HepG2 (cell line): Measurements from ENCODE around the gene CCDC57. TPM values are rescaled to one million over a fixed set of nuclear protein-coding genes. Genes with fewer than 3 reads are reported as not detected.

Source experiments
- KAT7 ChIP-seq: IDR thresholded peaks from 2 replicates; pipeline ENCODE4 v1.6.1; 2018; ENCODE audit warnings: borderline replicate concordance, missing compliant biosample characterization
- KDM3A ChIP-seq: IDR thresholded peaks from 2 replicates; pipeline ENCODE4 v1.6.1; 2018; ENCODE audit warnings: low read depth, missing compliant biosample characterization
- KDM5A ChIP-seq: fragments of 200-600 bp; sonication (generic); IDR thresholded peaks from 2 replicates; pipeline ENCODE4 v1.7.0; 2018; ENCODE audit warnings: antibody characterized with exemption, mild to moderate bottlenecking, low read length, borderline replicate concordance
- MAF1 ChIP-seq: sonication (generic); formaldehyde crosslinking; IDR thresholded peaks from 2 replicates; pipeline ENCODE4 v1.5.0; 2020; ENCODE audit warnings: missing genetic modification reagents, borderline replicate concordance
- MIER3 ChIP-seq: IDR thresholded peaks from 2 replicates; pipeline ENCODE4 v1.6.1; 2016; ENCODE audit warnings: missing compliant biosample characterization, borderline replicate concordance
- RARA ChIP-seq: IDR thresholded peaks from 2 replicates; pipeline ENCODE4 v1.6.1; 2016; ENCODE audit warnings: missing genetic modification reagents, missing compliant biosample characterization
- RFXANK ChIP-seq: IDR thresholded peaks from 2 replicates; pipeline ENCODE4 v1.6.1; 2016
- SPEN ChIP-seq: sonication (generic); formaldehyde crosslinking; IDR thresholded peaks from 2 replicates; pipeline ENCODE4 v1.5.1; 2020; ENCODE audit warnings: low read depth, mild to moderate bottlenecking, missing genetic modification reagents
- ZNF224 ChIP-seq: sonication (generic); formaldehyde crosslinking; IDR thresholded peaks from 2 replicates; pipeline ENCODE4 v1.5.0; 2020; ENCODE audit warnings: mild to moderate bottlenecking, missing genetic modification reagents
- ZNF331 ChIP-seq: sonication (generic); formaldehyde crosslinking; IDR thresholded peaks from 2 replicates; pipeline ENCODE4 v1.4.0; 2020; ENCODE audit warnings: missing genetic modification reagents
- ZNF354B ChIP-seq: sonication (generic); formaldehyde crosslinking; IDR thresholded peaks from 2 replicates; pipeline ENCODE4 v1.8.0; 2022; ENCODE audit warnings: mild to moderate bottlenecking, missing genetic modification reagents
- ZNF781 ChIP-seq: sonication (generic); formaldehyde crosslinking; IDR thresholded peaks from 2 replicates; pipeline ENCODE4 v1.5.1; 2020; ENCODE audit warnings: borderline replicate concordance, mild to moderate bottlenecking, missing genetic modification reagents; ENCODE audit errors: not compliant biosample characterization
- ZNF878 ChIP-seq: sonication (generic); formaldehyde crosslinking; IDR thresholded peaks from 2 replicates; pipeline ENCODE4 v1.8.1; 2023; ENCODE audit warnings: mild to moderate bottlenecking, missing genetic modification reagents, moderate library complexity
- polyA plus RNA-seq, 8 experiments: library from polyadenylated mRNA; depleted of rRNA in 3 of 8; stranded (reverse) in 7 of 8; unstranded in 1 of 8; fragments of >200 nt; fragmentation: Illumina TruSeq in 4 of 8; extraction: Trizol in 4 of 8; gene quantifications; 2 replicates each; pipeline versions ENCODE4 v1.2.1 to v1.2.3, GENCODE V29; 2011 to 2016; ENCODE audit warnings: low read depth in 4 of 8, missing spikeins in 1 of 8, mixed read lengths in 1 of 8; ENCODE audit not compliant: insufficient read depth in 1 of 8
- total RNA-seq, 5 experiments: library from RNA; depleted of rRNA; stranded (reverse); fragments of >200 nt; fragmentation: Illumina TruSeq; extraction: Trizol; gene quantifications; 2 replicates each; pipeline ENCODE4 v1.2.3, GENCODE V29; 2016; ENCODE audit warnings: low read depth in 1 of 5
- TF ChIP-seq, protein P1 (sequence below): sonication (generic); formaldehyde crosslinking; IDR thresholded peaks from 2 replicates; pipeline ENCODE4 v1.5.0; 2020; ENCODE audit warnings: mild to moderate bottlenecking, missing genetic modification reagents
- TF ChIP-seq, protein P2 (sequence below): sonication (generic); formaldehyde crosslinking; IDR thresholded peaks from 2 replicates; pipeline ENCODE4 v1.4.0; 2020; ENCODE audit warnings: missing genetic modification reagents
- TF ChIP-seq, protein P3 (sequence below): sonication (generic); formaldehyde crosslinking; IDR thresholded peaks from 2 replicates; pipeline ENCODE4 v1.4.0; 2020; ENCODE audit warnings: missing genetic modification reagents, low read depth, mild to moderate bottlenecking, borderline replicate concordance
- TF ChIP-seq, protein P4 (sequence below): sonication (generic); formaldehyde crosslinking; IDR thresholded peaks from 2 replicates; pipeline ENCODE4 v1.9.0; 2021; ENCODE audit warnings: missing genetic modification reagents, borderline replicate concordance
- TF ChIP-seq, protein P5 (sequence below): IDR thresholded peaks from 2 replicates; pipeline ENCODE4 v1.6.1; 2018; ENCODE audit warnings: missing genetic modification reagents

Gene CCDC57
- total and polyA plus RNA-seq, 2 of the 13 experiments (the other 11 are each of a cell fraction or from before 2014, with no cell fraction given), result 59.3 to 59.9 TPM

DNA sequence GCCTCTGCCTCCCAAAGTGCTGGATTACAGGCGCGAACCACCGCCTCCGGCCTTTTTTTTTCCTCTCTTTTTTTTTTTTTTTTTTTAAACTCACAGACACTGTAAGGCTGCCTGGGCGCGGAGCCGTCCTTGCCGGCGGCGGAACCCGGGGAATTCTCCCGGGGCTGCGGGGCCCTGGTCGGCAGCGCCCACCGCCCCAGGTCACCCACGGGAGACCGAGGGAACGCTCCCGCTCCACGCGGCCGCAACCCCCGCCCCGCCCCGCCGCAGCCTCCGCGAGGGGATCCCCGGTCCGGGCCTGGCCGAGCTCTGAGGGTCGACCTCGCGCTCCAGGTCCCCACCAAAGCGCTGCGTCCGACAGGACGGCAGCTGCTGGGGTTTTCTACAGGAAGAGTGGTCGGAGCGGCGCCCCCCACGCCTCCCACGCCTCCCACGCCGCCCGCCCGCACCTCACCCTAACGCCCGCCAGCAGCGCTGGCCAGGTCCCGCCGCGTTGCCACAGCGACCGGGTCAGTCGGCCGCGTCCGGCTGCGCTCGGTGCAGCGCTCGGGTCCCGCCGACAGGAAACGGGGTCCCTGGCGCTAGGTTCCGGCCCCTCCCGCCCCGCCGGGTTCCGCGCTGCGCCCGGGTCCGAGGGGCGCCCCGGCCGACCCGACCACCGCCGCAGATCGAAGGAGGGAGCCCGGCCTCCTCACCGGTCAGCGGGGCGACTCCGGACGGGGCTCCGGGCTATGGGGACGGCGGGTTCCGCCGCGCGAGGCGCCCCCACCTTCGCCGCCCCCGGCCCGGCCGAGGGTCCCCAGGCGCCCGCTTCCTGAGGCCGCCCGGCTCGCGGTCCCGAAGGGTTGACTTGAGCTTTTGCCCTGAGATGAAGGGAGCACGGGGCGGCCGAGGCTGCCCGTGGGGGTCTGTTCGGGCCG is at the start of gene CCDC57 (continued):
- peak; percentile 65; the same call in 1 of the 2 replicates for TF ChIP-seq MIER3 (CRISPR knock-in tag)
- TF ChIP-seq, protein P1, sequence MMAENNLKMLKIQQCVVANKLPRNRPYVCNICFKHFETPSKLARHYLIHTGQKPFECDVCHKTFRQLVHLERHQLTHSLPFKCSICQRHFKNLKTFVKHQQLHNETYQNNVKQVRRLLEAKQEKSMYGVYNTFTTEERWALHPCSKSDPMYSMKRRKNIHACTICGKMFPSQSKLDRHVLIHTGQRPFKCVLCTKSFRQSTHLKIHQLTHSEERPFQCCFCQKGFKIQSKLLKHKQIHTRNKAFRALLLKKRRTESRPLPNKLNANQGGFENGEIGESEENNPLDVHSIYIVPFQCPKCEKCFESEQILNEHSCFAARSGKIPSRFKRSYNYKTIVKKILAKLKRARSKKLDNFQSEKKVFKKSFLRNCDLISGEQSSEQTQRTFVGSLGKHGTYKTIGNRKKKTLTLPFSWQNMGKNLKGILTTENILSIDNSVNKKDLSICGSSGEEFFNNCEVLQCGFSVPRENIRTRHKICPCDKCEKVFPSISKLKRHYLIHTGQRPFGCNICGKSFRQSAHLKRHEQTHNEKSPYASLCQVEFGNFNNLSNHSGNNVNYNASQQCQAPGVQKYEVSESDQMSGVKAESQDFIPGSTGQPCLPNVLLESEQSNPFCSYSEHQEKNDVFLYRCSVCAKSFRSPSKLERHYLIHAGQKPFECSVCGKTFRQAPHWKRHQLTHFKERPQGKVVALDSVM (CRISPR knock-in tag), result peak; percentile 81; the same call in 1 of the 2 replicates
- TF ChIP-seq KAT7 (CRISPR knock-in tag), result no peak; the same call in 1 of the 2 replicates
- no peak for TF ChIP-seq ZNF781
- TF ChIP-seq, protein P2, sequence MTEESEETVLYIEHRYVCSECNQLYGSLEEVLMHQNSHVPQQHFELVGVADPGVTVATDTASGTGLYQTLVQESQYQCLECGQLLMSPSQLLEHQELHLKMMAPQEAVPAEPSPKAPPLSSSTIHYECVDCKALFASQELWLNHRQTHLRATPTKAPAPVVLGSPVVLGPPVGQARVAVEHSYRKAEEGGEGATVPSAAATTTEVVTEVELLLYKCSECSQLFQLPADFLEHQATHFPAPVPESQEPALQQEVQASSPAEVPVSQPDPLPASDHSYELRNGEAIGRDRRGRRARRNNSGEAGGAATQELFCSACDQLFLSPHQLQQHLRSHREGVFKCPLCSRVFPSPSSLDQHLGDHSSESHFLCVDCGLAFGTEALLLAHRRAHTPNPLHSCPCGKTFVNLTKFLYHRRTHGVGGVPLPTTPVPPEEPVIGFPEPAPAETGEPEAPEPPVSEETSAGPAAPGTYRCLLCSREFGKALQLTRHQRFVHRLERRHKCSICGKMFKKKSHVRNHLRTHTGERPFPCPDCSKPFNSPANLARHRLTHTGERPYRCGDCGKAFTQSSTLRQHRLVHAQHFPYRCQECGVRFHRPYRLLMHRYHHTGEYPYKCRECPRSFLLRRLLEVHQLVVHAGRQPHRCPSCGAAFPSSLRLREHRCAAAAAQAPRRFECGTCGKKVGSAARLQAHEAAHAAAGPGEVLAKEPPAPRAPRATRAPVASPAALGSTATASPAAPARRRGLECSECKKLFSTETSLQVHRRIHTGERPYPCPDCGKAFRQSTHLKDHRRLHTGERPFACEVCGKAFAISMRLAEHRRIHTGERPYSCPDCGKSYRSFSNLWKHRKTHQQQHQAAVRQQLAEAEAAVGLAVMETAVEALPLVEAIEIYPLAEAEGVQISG (CRISPR knock-in tag), result peak; percentile 93
- TF ChIP-seq ZNF354B (CRISPR knock-in tag), result no peak
- 0 out of 2 replicates have a peak, but pooled peaks have one; percentile 48 for TF ChIP-seq RFXANK (CRISPR knock-in tag)
- TF ChIP-seq ZNF878, result no peak
- TF ChIP-seq ZNF224, result 0 out of 2 replicates have a peak, but pooled peaks have one; percentile 57
- TF ChIP-seq MAF1, result no peak; the same call in 1 of the 2 replicates
- TF ChIP-seq SPEN (CRISPR knock-in tag), result peak; percentile 90
- TF ChIP-seq ZNF331 (CRISPR knock-in tag), result peak; percentile 78
- peak; percentile 93 for TF ChIP-seq KDM5A
- TF ChIP-seq, protein P3, sequence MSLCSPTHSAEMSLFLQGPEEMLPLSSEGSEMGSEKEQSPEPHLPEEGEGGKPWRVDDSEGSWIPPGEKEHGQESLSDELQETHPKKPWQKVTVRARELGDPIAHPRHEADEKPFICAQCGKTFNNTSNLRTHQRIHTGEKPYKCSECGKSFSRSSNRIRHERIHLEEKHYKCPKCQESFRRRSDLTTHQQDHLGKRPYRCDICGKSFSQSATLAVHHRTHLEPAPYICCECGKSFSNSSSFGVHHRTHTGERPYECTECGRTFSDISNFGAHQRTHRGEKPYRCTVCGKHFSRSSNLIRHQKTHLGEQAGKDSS, result peak; percentile 82; the same call in 1 of the 2 replicates
- TF ChIP-seq, protein P4, sequence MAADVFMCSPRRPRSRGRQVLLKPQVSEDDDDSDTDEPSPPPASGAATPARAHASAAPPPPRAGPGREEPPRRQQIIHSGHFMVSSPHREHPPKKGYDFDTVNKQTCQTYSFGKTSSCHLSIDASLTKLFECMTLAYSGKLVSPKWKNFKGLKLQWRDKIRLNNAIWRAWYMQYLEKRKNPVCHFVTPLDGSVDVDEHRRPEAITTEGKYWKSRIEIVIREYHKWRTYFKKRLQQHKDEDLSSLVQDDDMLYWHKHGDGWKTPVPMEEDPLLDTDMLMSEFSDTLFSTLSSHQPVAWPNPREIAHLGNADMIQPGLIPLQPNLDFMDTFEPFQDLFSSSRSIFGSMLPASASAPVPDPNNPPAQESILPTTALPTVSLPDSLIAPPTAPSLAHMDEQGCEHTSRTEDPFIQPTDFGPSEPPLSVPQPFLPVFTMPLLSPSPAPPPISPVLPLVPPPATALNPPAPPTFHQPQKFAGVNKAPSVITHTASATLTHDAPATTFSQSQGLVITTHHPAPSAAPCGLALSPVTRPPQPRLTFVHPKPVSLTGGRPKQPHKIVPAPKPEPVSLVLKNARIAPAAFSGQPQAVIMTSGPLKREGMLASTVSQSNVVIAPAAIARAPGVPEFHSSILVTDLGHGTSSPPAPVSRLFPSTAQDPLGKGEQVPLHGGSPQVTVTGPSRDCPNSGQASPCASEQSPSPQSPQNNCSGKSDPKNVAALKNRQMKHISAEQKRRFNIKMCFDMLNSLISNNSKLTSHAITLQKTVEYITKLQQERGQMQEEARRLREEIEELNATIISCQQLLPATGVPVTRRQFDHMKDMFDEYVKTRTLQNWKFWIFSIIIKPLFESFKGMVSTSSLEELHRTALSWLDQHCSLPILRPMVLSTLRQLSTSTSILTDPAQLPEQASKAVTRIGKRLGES (CRISPR knock-in tag), result no peak
- TF ChIP-seq KDM3A (CRISPR knock-in tag), result peak; percentile 47; the same call in 1 of the 2 replicates
- TF ChIP-seq RARA (CRISPR knock-in tag), result peak; percentile 73
- TF ChIP-seq, protein P5, sequence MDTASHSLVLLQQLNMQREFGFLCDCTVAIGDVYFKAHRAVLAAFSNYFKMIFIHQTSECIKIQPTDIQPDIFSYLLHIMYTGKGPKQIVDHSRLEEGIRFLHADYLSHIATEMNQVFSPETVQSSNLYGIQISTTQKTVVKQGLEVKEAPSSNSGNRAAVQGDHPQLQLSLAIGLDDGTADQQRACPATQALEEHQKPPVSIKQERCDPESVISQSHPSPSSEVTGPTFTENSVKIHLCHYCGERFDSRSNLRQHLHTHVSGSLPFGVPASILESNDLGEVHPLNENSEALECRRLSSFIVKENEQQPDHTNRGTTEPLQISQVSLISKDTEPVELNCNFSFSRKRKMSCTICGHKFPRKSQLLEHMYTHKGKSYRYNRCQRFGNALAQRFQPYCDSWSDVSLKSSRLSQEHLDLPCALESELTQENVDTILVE (CRISPR knock-in tag), result 0 out of 2 replicates have a peak, but pooled peaks have one; percentile 66
